ENCODE measurements around the gene P3H2.

DNA sequence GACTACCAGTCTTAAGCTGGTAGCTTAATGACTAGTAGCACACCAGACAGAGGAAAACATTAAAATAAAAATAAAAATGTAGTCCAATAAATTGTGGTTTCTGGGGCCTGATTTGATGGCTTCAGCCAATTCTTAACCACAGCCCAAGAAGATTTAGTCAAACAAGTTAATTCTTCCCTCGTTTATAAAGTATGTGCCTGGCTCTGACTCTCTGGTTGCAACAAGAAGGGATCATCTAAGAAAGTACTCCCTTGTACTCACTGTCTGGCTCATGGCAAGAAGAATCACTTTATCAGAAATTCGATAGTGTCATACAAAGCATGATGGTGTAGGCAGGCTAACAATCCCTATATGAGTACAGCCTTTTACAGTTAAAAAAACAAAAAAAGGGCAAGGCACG, 141.9 kb downstream of the P3H2 start:
- no peak for TF ChIP-seq FOXP2 (optimal IDR thresholded peaks at IDR 0.05; ENCODE audit: control extremely low read depth, extremely low read length, insufficient read depth)
- no peak for TF ChIP-seq POLR2AphosphoS5 (IDR thresholded peaks at IDR 0.05; ENCODE audit: borderline replicate concordance, low read depth, low read length)
- TF ChIP-seq EZH2 (IDR thresholded peaks at IDR 0.05): no peak
